Esophagus squamous epithelium (tissue), 5 donors: ENCODE results near the gene RTN1. TPM values are rescaled to one million over a fixed set of nuclear protein-coding genes. Genes with fewer than 3 reads are reported as not detected.

Experiments used
- DNase-seq: peaks from one replicate; lab custom pipeline; 2025; lab: John Stamatoyannopoulos, UW
- H3K27ac ChIP-seq, 4 donors: fragments of 200-600 bp; sonication (generic); one replicate each; pipeline ENCODE4 v1.5.1; 2016 to 2019; ENCODE audit warnings: mild to moderate bottlenecking in 1 of 4
- H3K27me3 ChIP-seq, 4 donors: fragments of 200-600 bp; sonication (generic); 1 replicate in 3 of 4; 2 replicates in 1 of 4; pipeline versions ENCODE4 v1.5.1 to v1.6.0; 2017 to 2021; ENCODE audit warnings: antibody characterized with exemption in 1 of 4
- H3K36me3 ChIP-seq, 3 donors: fragments of 200-600 bp; sonication (generic); one replicate each; pipeline ENCODE4 v1.5.1; 2016 to 2019
- H3K4me1 ChIP-seq, 3 donors: fragments of 200-600 bp; sonication (generic); one replicate each; pipeline ENCODE4 v1.5.1; 2017 to 2019
- H3K4me3 ChIP-seq, 4 donors: fragments of 200-600 bp; sonication (generic); 1 replicate in 3 of 4; 2 replicates in 1 of 4; pipeline ENCODE4 v1.5.1; 2016 to 2019; ENCODE audit warnings: mild to moderate bottlenecking in 2 of 4, moderate library complexity in 1 of 4
- H3K9me3 ChIP-seq, 3 donors: fragments of 200-600 bp; sonication (generic); one replicate each; pipeline ENCODE4 v1.5.1; 2016 to 2019
- POLR2A ChIP-seq, 4 donors: fragments of 450-650 bp; IDR thresholded peaks; one replicate each; pipeline ENCODE4 v1.6.1; 2017; ENCODE audit warnings: antibody characterized with exemption in 4 of 4, mild to moderate bottlenecking in 4 of 4, moderate library complexity in 3 of 4
- WGBS, 2 donors: methylation state at CpG; one replicate each; pipeline ENCODE4 v1.1.5; 2018; 5-methylcytosine and 5-hydroxymethylcytosine counted together
- intact Hi-C: fragments of 100-400 bp; cut with DNase I; formaldehyde crosslinking; loops from one replicate; pipeline ENCODE4 v1.15.0; 2022
- total RNA-seq, 4 donors: library from RNA; depleted of rRNA; stranded (reverse); fragments of >200 nt; gene quantifications; one replicate each; pipeline ENCODE4 v1.1.0, GENCODE V29; 2016
- TF ChIP-seq, protein P1 (sequence below), 6 experiments: fragments of 450-650 bp in 4 of 6; fragments of 200-600 bp in 2 of 6; sonication (generic) in 2 of 6; IDR thresholded peaks; one replicate each; pipeline ENCODE4 v1.5.1; 2016 to 2019; ENCODE audit warnings: antibody characterized with exemption in 6 of 6, mild to moderate bottlenecking in 4 of 6, moderate library complexity in 4 of 6
- donor health status: DM: yes; HTN: yes; CAD: no.

RTN1 gene
- total RNA-seq, 4 donors from 2014 or later: 0.15 to 2.3 (median 0.91) TPM

DNA sequence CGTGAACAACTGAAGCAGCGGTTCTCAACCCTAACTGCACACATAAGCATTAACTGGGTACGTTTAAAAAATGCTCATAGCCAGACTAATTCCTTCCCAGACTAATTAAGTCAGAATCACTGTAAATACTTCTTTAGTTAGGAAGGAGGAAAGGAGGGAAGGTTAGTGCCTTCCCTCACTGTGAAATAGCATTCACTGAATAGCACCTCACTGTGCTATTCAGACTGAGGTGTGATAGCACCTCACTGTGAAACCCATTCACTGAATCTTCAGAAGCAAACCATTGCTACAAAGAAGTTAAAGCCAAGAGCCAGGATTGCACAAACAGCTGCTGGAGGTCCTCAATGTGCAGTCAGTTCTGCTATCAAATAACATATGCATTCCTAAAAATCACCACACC, 58.8 kb downstream of the RTN1 start:
- intact Hi-C loops: no loop called here
- Histone ChIP-seq H3K4me3 (no peak overlapping the region), H3K27me3 (no peaks in the 10 kb centered on the region), H3K27ac (no peak overlapping the region), H3K4me1 (no peaks in the 10 kb centered on the region), H3K36me3 (no peaks in the 10 kb centered on the region), H3K9me3 (no peaks in the 10 kb centered on the region)
- TF ChIP-seq, protein P1, sequence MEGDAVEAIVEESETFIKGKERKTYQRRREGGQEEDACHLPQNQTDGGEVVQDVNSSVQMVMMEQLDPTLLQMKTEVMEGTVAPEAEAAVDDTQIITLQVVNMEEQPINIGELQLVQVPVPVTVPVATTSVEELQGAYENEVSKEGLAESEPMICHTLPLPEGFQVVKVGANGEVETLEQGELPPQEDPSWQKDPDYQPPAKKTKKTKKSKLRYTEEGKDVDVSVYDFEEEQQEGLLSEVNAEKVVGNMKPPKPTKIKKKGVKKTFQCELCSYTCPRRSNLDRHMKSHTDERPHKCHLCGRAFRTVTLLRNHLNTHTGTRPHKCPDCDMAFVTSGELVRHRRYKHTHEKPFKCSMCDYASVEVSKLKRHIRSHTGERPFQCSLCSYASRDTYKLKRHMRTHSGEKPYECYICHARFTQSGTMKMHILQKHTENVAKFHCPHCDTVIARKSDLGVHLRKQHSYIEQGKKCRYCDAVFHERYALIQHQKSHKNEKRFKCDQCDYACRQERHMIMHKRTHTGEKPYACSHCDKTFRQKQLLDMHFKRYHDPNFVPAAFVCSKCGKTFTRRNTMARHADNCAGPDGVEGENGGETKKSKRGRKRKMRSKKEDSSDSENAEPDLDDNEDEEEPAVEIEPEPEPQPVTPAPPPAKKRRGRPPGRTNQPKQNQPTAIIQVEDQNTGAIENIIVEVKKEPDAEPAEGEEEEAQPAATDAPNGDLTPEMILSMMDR (IDR thresholded peaks at IDR 0.05): no peak
- TF ChIP-seq POLR2A (IDR thresholded peaks at IDR 0.05): no peak
- no peak for DNase-seq
- 67 to 88% methylated on average over 3 of the region's 3 CpGs for WGBS, 2 donors

DNA sequence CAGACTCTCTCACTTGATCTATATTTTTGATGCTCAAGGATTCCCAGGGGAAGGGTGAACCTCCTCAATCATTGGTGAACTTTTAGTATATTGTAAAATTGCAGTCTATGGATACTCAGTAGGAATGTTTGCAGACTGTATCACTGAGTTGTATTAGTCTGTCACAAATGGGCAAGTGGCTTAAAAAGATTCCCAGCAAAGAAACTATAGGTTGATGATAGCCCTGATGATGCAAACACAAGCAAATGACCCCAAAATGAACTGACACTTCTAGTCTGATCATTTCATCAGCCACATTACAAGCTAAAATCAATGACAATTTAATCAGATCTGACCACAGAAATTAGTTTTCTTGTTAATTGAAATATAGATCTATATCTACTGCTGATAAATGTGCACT, 59.5 kb downstream of the RTN1 start:
- H3K4me1 ChIP-seq: no peaks in the 10 kb centered on the region
- no peak for DNase-seq
- no peak overlapping the region for H3K27ac ChIP-seq
- no peaks in the 10 kb centered on the region for H3K9me3 ChIP-seq
- H3K27me3 ChIP-seq: no peaks in the 10 kb centered on the region
- H3K4me3 ChIP-seq: no peak overlapping the region
- H3K36me3 ChIP-seq: no peaks in the 10 kb centered on the region
- intact Hi-C loops: no loop called here
- no peak for TF ChIP-seq POLR2A (IDR thresholded peaks at IDR 0.05)
- TF ChIP-seq, protein P1 (IDR thresholded peaks at IDR 0.05): no peak

DNA sequence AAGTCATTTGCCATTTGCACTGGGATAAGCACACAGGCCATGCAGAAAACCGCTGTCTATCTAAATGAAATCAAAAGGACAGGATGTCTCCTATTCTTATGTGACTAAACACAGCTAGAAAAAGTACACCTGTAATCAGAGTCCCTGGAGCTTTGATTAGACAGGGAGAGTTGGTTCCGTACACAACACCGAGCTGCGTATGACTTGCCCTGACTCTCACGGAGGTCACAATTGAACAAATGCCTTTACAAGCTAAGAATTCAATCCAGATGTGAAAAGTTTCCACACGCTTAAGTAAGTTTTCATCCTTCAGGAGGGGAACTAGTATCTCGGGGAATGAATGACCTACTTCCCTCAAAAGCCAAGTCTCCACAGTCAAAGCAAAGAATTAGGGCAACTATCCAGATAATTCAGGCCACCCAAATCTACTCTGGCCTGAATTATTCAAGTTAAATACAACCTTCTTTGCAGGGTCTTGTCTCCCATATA, 67.5 kb downstream of the RTN1 start:
- Histone ChIP-seq H3K27me3 (no peaks in the 10 kb centered on the region), H3K36me3 (no peaks in the 10 kb centered on the region), H3K4me3 (no peak overlapping the region), H3K4me1 (no peaks in the 10 kb centered on the region), H3K9me3 (no peaks in the 10 kb centered on the region), H3K27ac (no peak overlapping the region)
- WGBS, 2 donors: 51 to 67% methylated on average over 6 to 7 of the region's 7 CpGs
- no peak for TF ChIP-seq POLR2A (IDR thresholded peaks at IDR 0.05)
- TF ChIP-seq, protein P1 (IDR thresholded peaks at IDR 0.05): no peak
- intact Hi-C loops: no loop called here
- no peak for DNase-seq

DNA sequence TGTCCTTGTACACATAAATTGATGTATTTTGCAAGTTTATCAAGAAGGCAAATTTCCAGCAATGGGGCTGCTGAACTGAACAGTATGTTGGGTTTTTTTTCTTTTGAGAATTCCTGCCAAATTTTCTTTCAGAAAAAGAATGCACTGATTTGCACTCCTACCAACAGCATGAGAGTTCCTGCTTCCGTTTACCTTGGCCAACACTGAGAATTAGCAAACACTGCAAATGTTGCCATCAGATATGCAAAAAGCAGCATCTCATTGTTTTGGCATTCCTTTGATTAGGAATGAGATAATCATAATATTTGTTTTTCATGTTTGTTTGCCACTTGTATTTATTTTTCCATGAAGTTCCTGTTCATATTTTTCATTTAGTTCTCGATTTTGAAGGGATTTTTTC, 82.4 kb downstream of the RTN1 start:
- intact Hi-C loops: no loop called here
- Histone ChIP-seq H3K9me3 (no peaks in the 10 kb centered on the region), H3K27ac (no peak overlapping the region), H3K36me3 (no peaks in the 10 kb centered on the region), H3K4me1 (no peaks in the 10 kb centered on the region), H3K4me3 (no peak overlapping the region), H3K27me3 (no peaks in the 10 kb centered on the region)
- DNase-seq: no peak
- WGBS, 2 donors: 23 to 30% methylated on average over 2 of the region's 2 CpGs
- TF ChIP-seq, protein P1 (IDR thresholded peaks at IDR 0.05): no peak
- no peak for TF ChIP-seq POLR2A (IDR thresholded peaks at IDR 0.05)

DNA sequence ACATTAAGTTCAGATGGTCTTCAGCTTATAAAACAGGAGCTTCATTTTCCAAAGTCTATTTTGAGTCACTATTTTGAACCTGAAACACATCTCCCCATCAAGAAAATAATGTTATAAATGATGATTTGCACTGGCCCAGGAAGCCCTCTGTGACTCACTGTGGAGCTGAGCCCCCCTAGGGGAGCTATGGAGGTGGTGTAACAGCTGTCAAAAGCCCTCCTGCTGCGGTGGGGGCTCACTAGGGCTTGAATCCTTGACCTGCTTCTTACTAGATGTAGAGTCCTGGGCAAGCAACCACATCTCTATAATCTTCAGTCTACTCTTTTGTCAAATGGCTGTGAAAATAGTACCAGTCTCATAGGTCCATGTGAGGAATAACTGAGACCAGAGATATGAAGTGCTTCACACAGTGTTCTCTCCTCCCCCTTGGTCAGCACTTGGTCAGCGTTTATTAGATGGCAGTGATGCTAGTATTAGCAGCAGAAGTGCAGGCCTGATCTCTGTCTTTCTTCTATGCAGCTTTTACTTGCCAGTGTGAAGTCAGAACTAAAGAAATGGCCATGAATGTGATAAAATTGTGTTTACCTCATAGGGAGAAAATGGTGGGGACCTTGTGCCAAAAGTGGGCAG, 83.4 kb downstream of the RTN1 start:
- WGBS, 2 donors: 36 to 40% methylated on average over 2 of the region's 2 CpGs
- Histone ChIP-seq H3K36me3 (no peaks in the 10 kb centered on the region), H3K4me3 (no peak overlapping the region), H3K27me3 (no peaks in the 10 kb centered on the region), H3K4me1 (no peaks in the 10 kb centered on the region), H3K27ac (no peak overlapping the region), H3K9me3 (no peaks in the 10 kb centered on the region)
- TF ChIP-seq, protein P1 (IDR thresholded peaks at IDR 0.05): no peak
- no peak for TF ChIP-seq POLR2A (IDR thresholded peaks at IDR 0.05)
- no peak for DNase-seq
- intact Hi-C loops: no loop called here
